ENCODE measurements around the gene FEM1B.
"Not testable (repeated sequence)": the region's sequence is repeated elsewhere in the genome, so short reads cannot be mapped to it uniquely, and the experiment has no call there.

Gene FEM1B

DNA sequence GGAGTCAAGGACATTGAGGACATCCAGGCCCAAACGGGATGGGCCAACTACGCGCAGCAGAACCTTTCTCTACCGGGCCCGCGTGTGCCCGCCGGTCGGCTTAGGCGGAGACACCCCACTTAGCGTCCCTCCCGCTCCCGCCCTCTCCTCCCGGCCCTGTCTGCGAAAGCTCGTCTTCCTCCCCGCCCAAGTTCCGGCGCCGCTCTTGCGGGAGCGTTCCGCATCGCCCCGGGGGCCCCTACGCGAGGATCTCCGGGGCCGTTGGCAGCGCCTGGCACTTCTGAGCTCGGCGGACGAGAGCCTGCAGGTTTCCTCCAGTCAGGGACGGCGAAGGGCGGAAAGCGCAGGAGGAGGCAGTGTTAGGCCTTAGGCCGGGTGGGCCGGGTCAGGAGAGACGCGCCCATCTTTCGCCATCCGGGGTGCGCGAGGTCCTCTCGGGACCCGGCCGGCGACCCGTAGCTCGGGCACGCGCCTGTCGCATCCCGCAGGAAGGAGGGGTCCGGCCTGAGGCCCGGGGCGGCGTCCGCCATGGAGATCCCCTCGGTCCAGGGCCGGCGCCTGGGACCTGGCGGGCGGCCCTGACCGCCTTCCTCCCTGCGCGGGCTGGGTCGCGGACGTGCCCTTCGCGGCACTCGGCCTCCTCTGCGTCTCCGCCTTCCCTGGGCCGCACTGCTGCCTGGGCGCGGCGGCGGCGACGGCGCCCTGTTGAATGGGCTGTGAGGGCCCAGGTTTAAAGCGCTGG lies at the start of gene FEM1B:
TSS of gene FEM1B (plus strand) at position 143 of the 742 bp plus-strand sequence. CDS start 673 bp downstream, outside the sequence.
- DNase-seq = peak; percentile 91

DNA sequence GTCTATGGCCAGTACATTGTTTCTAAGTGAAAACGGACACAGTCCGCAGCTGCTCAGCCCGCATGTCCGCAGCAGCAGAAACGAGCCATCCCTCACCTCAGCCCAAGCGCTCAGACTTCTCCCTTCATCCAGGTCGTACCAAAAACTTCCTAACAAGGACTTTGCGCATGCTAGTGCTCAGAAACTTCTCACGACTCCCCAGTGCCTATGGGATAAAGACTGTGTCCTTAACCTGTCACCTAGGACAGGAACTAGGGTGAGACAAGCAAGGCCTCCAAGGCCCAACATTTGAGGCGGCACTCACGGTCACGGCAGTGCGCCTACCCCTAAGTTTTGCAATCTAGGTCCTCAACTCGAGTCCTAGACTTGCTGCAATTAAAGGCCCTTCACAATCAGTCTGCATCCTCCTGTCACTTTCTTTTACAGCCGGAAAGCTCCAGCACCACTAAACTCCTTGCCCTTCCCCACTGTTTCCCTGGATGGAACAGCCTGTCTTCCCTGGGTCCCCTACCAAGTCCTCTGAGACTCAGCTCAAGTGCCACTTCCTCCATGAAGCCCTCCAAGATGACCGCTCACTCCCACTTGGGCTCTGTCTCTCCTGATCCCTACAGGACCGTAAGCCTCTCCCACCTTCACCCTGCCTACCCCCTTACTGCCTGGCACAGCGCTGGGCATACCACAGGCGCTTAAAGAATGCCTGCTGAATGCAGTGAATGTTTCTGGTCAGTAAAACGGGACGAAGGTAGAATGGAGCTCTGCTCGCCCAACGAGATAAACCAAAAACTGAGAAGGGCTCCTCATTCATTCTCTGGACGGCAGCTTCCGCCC lies 49.2 kb upstream of the FEM1B start:
- no peak for DNase-seq

DNA sequence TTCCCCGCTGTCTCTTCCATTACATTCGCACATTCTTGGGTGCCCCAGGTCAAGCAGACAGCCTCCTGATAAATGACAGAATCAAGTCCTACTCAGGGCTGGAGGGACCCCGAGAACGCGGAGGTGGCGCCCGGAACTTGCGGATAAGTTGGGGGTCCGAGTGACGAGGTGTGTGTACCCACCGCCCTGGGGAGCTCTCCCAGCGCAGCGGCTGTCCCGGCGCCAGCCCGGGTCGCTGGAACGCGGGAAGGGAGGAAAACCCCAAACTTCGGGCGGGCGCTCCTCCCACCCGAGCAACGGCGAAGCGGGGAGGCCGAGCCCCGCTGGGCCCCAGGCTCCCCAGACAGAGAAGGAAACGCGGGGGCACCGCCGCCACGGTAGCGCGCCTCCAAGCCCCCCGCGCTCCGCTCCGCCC lies 48.6 kb upstream of the FEM1B start:
- DNase-seq = no peak

DNA sequence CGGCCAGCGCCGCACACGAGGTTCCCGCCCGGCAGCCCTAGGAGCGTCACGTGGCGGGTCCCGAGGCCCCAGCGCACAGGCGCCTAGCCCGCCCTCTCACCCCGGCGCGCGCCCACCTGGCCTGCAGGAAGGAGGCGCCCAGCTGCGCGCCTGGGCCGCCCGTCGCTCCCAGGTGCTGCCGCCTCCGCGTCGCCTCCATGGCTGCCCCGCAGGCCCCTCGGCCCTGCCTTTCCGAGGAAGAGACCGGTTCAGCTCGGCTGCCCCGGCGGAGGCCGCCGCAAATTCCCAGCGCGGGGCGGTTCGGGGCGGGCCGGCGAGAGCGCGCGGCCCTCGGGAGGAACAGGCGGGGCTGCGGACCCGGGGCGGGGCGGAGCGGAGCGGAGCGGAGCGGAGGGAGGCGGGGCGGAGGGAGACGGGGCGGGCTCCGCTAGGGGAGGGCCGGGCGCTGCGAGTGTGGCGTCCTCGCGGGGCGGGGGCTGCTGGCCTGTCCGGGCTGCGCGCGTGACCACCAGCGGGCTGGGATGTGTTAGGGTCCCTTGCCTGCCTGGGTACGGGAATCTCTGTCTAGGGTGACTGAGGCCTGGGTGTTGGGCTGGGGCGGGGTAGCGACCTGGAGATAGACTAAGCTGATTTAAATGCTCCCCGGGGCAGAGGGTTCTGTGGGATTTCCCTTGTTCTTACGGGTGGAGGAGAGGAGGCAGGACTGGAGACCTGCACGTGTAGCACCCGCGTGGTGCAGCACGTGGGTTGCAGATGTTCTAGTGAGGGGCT lies 48.0 kb upstream of the FEM1B start, which contains the start of gene CLN6:
TSS of gene CLN6 (minus strand) at position 343 of the 771 bp plus-strand sequence. CDS start at position 199, 144 bp downstream.
- DNase-seq = peak; percentile 80

DNA sequence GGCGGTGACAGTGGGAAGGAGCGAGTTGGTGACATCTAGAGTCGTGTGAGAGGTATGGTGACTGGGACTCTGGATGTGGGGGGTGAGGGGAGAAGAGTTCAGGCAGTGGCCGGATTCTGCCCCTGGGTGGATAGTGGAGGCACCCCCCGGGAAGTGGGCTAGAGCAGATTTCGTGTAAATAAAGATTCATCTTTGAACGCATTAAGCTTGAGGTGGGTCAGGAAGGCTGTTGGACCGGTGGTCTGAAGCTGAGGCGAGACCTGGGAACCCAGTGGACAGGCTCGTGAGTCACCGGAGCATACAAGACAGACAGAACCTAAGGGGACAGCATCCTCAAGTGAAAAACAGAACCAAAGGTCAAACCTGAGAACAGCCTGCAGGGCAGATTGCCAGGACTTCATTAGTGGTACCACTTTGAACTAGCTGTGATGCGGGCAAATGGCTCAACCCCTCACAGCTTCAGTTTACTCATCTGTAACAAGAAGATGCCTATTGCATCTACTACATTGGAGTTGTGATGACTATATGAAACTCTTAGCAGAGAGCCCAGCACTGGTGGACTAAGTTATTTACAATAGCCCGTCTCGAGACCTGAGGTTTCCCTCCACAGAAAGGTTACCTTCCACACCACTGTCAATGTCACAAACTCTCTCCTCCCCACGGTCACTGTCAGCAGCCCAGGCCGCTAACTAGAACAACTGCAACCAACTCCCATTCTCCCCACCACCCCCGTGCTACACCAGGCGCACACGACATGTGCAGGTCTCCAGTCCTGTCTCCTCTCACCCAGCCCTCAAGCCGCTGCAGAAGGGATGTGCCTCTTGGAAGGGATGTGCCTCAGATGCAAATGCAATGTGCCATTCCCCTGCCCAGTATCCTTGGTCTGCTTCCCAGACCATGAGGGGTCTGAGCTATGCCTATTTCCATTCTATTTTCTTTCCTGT lies 47.1 kb upstream of the FEM1B start:
- DNase-seq = no peak

DNA sequence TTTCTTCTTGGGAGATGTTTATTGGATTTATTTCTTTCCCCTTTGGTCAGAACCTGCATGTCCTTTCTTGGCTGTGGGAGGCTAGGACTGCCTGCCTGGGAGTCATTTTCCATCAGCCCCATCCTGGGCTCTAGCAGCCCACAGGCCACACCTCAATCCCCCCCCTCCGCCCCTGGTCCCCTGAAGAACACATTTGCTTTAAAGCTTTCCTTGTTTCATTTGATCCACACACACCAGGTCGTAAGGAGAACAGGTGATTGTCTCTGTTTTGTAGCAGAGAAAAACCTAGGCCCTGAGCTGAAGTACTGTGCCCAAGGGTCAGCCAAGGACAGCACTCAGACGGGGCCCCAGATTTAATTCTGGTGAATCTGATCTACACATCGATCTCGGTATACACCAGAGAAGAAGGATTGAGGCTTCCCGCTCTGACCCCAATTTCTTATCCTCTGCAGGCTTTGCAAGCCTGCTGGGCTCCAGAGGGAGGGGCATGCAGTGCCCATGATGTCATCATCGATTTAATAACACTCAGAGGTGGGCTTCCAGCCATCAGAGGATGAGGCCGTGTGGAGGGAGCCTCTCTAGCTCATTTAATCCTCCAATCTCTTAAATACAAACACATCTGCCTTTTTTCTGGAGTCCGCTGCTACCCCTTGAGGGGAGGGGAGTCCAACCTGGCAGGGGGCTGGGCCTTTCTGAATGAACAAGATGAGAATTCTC lies 46.3 kb upstream of the FEM1B start:
- no peak for DNase-seq

DNA sequence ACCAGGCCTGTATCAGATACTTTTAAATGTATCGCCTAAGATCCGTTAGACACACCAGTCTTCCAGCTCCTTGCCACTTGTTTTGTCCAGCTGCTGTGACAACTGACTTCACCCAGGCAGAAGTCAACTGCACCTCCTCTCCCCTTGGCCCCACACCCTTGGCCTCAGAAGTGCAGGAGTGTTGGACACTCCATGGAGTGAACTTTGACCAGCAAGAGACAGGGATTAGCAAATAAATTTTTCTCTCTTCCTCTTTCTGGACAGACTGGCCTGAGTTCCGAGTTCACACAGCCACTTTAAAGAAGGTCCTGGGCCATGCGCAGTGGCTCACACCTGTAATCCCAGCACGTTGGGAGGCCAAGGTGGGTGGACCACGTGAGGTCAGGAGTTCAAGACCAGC lies 45.1 kb upstream of the FEM1B start:
- DNase-seq = no peak

DNA sequence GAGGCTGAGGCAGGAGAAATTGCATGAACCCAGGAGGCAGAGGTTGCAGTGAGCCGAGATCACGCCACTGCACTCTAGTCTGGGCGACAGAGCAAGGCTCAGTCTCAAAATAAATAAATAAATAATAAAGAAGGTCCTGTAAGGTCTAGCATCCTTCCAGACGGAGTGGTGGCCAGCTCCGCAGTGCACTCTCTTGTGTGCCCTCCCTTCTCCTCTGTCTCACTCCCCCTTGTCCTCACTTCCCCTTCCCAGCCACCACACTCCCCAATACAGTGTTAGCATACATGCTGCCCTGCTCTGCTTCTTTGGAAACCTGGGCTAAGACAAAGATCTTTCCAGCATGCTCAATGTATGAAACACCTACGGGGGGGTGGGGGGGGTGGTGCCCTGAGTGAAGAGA lies 44.6 kb upstream of the FEM1B start:
- DNase-seq = no peak

DNA sequence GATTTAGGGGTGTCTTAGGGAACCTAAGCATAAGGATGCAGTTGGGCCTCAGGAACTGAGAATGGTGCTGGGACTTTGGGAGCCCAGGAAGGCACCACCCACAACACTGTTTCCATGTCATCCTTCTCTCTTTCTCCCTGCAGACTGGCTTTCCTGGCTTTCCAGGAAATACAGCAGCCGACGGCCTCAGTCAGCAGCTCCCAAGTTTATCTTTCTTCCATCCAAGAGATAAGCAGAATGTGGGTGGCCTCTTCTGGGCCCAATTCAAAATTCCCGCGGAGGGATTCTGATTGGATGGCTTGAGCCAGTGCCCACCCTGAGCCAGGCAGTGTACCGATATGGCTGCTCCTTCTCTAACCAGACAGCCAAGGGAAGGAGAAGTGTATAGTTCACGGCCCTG lies 43.5 kb upstream of the FEM1B start:
- DNase-seq = no peak

DNA sequence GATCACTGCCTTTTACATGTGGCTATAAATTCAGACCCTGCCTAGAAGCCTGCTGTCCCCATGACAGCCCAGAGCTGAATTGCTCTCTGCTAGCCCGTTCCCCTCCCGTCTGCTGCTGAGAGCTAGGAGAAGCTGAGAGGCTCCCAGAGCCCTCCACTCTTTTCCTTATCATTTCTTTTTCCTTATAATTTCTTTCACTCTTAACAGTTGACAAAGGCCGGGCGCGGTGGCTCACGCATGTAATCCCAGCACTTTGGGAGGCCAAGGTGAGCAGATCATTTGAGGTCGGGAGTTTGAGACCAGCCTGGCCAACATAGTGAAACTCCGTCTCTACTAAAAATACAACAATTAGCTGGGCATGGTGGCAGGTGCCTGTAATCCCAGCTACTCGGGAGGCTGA lies 43.0 kb upstream of the FEM1B start:
- not testable (repeated sequence) for DNase-seq

DNA sequence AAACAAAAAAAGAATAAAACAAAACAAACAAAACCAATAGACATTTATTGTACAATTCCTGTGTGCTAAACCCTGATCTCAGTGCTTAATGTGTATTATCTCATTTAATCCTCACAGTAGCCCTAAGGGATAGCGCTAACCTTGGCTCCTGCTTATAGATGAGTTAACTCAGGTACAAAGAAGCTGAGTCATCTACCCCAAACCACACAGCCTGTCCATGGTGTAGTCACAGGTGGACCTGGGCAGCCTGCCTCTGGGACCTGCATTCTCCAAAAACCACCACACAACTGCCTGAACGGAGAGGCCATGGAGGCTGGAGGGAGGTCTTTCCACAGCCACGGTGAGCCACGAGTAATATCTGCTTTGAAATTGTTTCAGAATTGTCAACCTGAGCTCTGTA lies 42.5 kb upstream of the FEM1B start:
- DNase-seq = no peak

DNA sequence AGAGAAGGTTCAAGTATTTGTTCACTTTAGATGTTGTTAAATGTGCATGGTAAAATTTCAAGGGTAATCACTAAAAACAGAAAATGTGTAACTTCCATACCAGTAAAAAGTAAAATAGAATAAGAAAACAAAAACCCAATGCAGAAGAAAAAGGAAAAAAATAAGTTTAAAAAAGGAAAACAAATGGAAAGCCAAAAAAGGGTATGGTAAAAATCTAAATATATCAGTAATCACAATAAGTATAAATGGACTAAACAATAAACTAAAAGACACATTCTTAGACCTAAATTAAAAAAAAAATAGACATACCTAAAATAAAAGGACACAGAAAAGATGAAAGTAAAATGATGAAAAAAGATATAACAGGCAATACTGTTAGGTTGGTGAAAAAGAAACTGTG lies 38.5 kb upstream of the FEM1B start:
- no peak for DNase-seq

DNA sequence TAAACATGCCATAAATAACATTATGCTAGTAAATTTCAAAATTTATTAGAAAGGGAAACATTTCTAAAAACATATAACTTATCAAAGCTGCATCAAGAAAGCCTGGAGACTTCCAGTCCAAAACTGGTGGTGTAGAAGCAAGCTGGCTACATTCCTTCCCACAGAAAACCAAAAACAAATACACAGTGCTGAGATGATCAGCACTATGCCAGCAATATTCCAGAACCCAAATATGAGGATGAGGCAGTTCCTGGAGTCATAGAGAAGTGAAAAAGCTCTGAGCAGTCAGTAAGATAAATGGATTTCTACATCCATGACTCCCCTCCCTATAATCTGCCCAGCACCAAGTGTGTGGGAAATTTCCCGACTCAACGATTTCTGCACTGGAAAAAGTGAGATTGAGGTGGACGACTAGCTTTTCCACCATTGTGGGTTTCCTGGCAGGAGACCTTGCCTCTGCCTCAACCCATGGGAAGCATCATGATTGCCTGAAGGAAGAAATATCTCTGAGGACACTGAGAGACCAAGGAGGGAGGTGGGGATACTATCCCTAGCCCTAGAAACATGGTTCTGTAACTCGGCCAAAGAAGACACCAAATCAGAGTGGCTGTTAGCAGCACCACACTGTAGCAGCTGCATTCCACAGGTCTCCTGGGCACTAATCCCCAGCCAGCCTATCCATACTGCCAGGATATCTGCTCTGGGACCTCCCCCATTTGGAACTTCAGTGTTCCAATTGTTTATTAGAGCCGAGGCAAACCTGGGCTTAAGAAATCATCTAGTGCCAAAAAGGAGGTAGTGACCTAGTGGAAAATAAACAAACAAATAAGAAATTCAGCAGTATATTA lies 36.2 kb upstream of the FEM1B start:
- no peak for DNase-seq

DNA sequence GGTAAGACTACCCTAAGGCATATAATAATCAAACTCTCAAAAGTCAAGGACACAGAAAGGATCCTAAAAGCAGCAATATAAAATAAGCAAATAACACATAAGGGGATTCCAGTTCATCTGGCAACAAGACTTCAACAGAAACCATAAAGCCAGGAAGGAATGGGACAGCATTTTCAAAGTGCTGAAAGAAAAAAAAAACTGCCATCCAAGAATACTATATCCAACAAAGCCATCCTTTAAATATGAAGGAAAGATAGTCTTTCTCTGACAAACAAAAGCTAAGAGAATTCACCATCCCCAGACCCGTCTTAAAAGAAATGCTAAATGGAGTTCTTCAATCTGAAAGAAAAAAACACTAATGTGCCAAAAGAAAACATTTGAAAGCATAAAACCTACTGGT lies 33.3 kb upstream of the FEM1B start:
- no peak for DNase-seq

DNA sequence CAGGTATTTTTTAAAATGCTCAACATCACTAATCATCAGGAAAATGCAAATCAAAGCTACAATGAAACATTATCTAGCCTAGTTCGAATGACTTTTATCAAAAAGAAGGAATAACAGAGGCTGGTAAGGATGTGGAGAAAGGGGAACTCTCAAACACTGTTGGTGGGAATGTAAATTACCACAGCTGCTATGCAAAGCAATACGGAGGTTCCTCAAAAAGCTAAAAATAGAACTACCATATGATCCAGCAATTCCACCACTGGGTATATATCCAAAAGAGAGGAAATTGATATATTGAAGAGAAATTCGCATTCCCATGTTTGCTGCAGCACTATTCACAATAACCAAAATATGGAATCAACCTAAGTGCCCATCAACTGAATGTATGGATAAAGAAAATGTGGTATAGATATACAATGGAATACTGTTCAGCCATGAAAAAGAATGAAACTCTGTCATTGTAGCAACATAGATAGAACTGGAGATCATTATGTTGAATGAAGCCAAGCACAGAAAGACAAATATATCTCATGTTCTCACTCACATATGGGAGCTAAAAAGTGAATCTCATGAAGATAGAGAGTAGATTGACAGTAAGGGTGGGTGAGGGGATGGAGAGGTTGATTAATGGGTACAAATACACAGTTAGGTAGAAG lies 28.4 kb upstream of the FEM1B start:
- DNase-seq = no peak

DNA sequence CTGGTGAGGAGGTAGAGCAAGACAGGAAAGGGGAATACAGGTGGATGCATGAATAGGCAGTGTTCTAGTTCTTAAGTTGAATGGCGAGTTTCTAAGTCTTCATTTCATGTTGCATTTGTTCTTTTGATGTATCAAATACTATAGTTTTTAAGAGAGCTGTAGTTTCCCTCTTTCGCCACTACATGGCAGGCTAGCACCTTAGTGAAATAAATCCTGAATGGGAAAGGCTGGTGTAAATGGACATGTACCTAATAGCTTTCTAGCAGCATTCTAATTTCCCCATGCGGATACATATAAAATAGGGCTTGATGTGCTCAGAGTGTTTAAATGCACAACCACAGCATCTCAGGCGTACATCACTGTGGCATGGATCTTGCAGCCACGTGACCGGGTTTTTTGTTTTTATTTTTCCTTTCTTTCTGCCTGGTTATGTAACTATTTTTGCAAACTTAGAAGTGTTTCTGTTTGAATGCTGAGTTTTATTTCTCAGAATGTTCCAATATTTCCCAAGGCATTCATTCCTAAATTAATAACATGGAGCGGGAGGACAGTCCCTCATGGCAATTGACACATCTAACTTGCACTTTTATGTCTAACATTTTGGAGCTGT lies 24.5 kb upstream of the FEM1B start:
- DNase-seq = peak; percentile 72

DNA sequence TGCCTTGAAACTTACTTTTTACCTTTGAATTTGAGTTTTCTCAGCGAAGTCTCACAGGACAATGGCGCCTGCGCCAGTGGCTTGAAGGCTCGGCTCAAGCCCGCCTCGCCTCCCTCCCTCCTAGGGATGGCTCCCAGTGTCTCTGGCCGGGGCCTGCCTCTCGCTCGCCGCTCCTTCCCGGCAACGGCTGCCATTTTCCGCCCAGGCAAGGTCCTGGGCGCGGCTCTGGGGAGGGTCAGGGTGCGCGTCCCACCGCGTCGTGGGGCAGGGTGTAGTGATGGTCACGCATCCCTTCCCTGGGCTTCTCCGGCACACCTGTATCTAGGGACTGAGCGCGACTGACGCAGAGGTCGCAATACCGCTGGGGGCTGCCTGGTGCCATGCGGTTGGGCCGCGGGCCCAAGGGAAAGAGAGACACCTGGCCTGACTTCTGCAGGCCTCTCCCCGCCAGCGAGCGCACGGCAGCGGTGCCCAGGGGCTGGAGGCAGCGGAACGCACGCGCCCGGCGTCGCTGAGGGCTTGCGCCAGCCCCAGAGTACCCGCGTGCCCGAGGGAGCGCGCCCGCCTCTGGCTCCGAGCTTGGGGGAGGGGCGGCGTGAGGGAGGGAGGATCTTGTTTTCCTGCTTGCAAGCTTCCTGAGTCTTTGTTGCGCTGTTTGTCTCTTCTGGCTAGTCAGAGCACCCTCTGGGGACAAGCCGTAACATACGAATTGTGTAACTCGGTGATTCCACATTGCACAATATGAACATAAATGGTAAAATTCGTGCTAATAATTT lies 20.7 kb upstream of the FEM1B start:
- peak; percentile 66 for DNase-seq

DNA sequence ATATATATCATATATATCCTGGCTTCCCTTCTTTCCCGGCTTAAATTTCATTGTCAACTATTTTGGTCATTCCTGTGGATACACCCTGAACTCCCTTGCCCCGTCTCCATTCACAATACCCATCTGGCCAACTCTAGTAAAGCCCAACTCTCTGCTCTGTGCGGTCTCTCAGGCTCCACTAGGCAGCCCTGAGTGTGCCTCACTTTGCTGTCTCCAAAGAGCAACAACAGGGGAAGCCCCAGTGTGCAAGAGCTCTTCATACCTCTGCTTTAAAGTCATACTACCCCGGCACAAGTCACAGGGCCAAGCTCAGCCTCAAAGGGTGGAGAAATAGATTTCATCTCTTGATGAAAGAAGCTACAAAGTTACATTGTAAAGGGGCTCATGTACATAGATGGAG lies 18.9 kb upstream of the FEM1B start:
- DNase-seq = no peak

DNA sequence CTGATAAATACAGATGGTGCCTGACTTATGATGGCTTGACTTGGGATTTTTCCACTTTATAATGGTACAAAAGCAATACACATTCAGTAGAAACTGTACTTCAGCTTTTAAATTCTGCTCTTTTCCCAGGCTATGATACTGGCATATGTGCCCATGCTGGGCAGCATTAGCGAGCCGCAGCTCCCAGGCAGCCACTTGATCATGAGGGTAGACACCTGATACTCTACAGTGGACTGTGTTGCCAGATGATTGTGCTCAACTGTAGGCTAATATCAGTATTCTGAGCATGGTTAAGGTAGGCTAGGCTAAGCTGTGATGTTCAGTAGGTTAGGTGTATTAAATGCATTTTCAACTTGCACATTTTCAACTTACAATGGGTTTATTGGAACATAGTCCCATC lies 17.7 kb upstream of the FEM1B start:
- DNase-seq = no peak

All from CD4-positive, alpha-beta T cell treated with Interleukin-10 for 1 hour (primary cell).